HepG2 (cell line): ENCODE results near the gene SIRT7. TPM values are rescaled to one million over a fixed set of nuclear protein-coding genes. Genes with fewer than 3 reads are reported as not detected.

Experiments
- ATAC-seq: fragments of 200-7000 bp; cut with Tn5 transposase; 3 replicates; pipeline ENCODE4 v1.9.1; 2020; ENCODE audit warnings: mild to moderate bottlenecking, moderate library complexity
- BruUV-seq: library from RNA; stranded (reverse); fragments of 400-500 nt; replicated peaks from 2 replicates; lab custom pipeline; 2021; lab: Mats Ljungman, UMichigan
- CTCF ChIA-PET: fragments of 300-600 bp; formaldehyde crosslinking; extraction: SDS; loops from one replicate; lab custom pipeline; 2021; ENCODE audit warnings: low total read pairs, inconsistent platforms, low intra/inter-chr PET ratio; lab: Yijun Ruan, JAX
- POLR2A ChIA-PET: fragments of 350-600 bp; sonication (Branson Sonifier 250); formaldehyde crosslinking; loops from one replicate; lab custom pipeline; 2020; ENCODE audit warnings: antibody characterized with exemption, inconsistent platforms; lab: Yijun Ruan, JAX
- DNase-seq: peaks from one replicate; pipeline ENCODE4 v3.0.0-alpha.2; 2015; ENCODE audit warnings: low spot score
- FAIRE-seq: peaks from 3 replicates; lab custom pipeline; 2011; peaks lifted over from hg19 to GRCh38; lab: Jason Lieb, UNC
- H2AFZ ChIP-seq: one replicate; pipeline ENCODE4 v1.6.1; 2011; ENCODE audit warnings: low read length, inconsistent platforms
- H3K27ac ChIP-seq: fragments of 300-600 bp; 3 replicates; pipeline ENCODE4 v1.8.0; 2011; ENCODE audit warnings: mixed run types, mild to moderate bottlenecking, mixed read lengths, low read length, inconsistent platforms; ENCODE audit not compliant: insufficient read depth; ENCODE audit errors: extremely low read length
- H3K27me3 ChIP-seq, 2 experiments: fragments of 200-600 bp in 1 of 2; 2 replicates in 1 of 2; 3 replicates in 1 of 2; pipeline versions ENCODE4 v1.6.0 to v1.8.0; 2011; ENCODE audit warnings: low read length in 2 of 2, mild to moderate bottlenecking in 2 of 2, moderate library complexity in 2 of 2, inconsistent platforms in 1 of 2; ENCODE audit not compliant: insufficient read depth in 2 of 2, control insufficient read depth in 1 of 2
- H3K36me3 ChIP-seq, 2 experiments: fragments of 200-600 bp in 1 of 2; replicated peaks in 1 of 2; 2 replicates in 1 of 2; 3 replicates in 1 of 2; pipeline versions ENCODE4 v1.5.1 to v1.8.0; 2011; ENCODE audit warnings: low read length in 2 of 2, inconsistent platforms in 1 of 2; ENCODE audit not compliant: insufficient read depth in 2 of 2, control insufficient read depth in 1 of 2
- H3K4me1 ChIP-seq: 2 replicates; pipeline ENCODE4 v1.5.1; 2012; ENCODE audit warnings: low read length, inconsistent platforms; ENCODE audit not compliant: insufficient read depth
- H3K4me2 ChIP-seq: 2 replicates; pipeline ENCODE4 v1.6.0; 2011; ENCODE audit warnings: low read depth, low read length, inconsistent platforms
- H3K4me3 ChIP-seq, 3 experiments: fragments of 200-600 bp in 1 of 3; sonication (generic), shearing (Covaris generic) in 1 of 3; replicated peaks in 1 of 3; 2 replicates each; pipeline ENCODE4 v1.5.1; 2011 to 2016; ENCODE audit warnings: low read length in 3 of 3, inconsistent platforms in 2 of 3, low read depth in 2 of 3, mild to moderate bottlenecking in 2 of 3, control low read depth in 1 of 3, mixed read lengths in 1 of 3; ENCODE audit not compliant: insufficient read depth in 1 of 3
- H3K79me2 ChIP-seq: one replicate; pipeline ENCODE4 v1.6.1; 2011; ENCODE audit warnings: low read length, inconsistent platforms; ENCODE audit not compliant: insufficient read depth
- H3K9ac ChIP-seq: 2 replicates; pipeline ENCODE4 v1.6.0; 2011; ENCODE audit warnings: mild to moderate bottlenecking, low read depth, low read length, inconsistent platforms; ENCODE audit not compliant: insufficient read depth
- H3K9me3 ChIP-seq: 2 replicates; pipeline ENCODE4 v1.5.1; 2012; ENCODE audit warnings: mild to moderate bottlenecking, low read length
- H4K20me1 ChIP-seq: 2 replicates; pipeline ENCODE4 v1.6.0; 2011; ENCODE audit warnings: inconsistent platforms, mild to moderate bottlenecking, low read length, moderate library complexity; ENCODE audit not compliant: insufficient read depth
- FOXA1 ChIP-seq, 2 experiments: fragments of 450-650 bp in 1 of 2; sonication (generic) in 1 of 2; formaldehyde crosslinking in 1 of 2; IDR thresholded peaks; 2 replicates each; pipeline versions ENCODE4 v1.4.0 to v1.6.1; 2016 to 2020; ENCODE audit warnings: missing genetic modification reagents in 1 of 2
- MTERF4 ChIP-seq: sonication (generic); formaldehyde crosslinking; IDR thresholded peaks from 2 replicates; pipeline ENCODE4 v1.8.0; 2023; ENCODE audit warnings: mild to moderate bottlenecking, missing genetic modification reagents
- RFXAP ChIP-seq: sonication (generic); formaldehyde crosslinking; IDR thresholded peaks from 2 replicates; pipeline ENCODE4 v1.4.0; 2020; ENCODE audit warnings: missing genetic modification reagents, borderline replicate concordance
- SMYD3 ChIP-seq: sonication (generic); formaldehyde crosslinking; IDR thresholded peaks from 2 replicates; pipeline ENCODE4 v1.8.1; 2023; ENCODE audit warnings: mild to moderate bottlenecking, missing genetic modification reagents
- SNAPC4 ChIP-seq: sonication (generic); formaldehyde crosslinking; IDR thresholded peaks from 2 replicates; pipeline ENCODE4 v1.4.0; 2020; ENCODE audit warnings: mild to moderate bottlenecking, missing genetic modification reagents
- STAG1 ChIP-seq: sonication (generic); formaldehyde crosslinking; IDR thresholded peaks from 2 replicates; pipeline ENCODE4 v1.4.0; 2020; ENCODE audit warnings: missing genetic modification reagents
- TP53 ChIP-seq: sonication (generic); formaldehyde crosslinking; conservative IDR thresholded peaks from 2 replicates; pipeline ENCODE4 v1.4.0; 2020; ENCODE audit warnings: missing genetic modification reagents
- ZNF580 ChIP-seq: IDR thresholded peaks from 2 replicates; pipeline ENCODE4 v1.6.1; 2016; ENCODE audit warnings: low read depth, borderline replicate concordance
- ZNF607 ChIP-seq: sonication (generic); formaldehyde crosslinking; IDR thresholded peaks from 2 replicates; pipeline ENCODE4 v1.5.1; 2020; ENCODE audit warnings: missing genetic modification reagents, mild to moderate bottlenecking, borderline replicate concordance
- ZNF782 ChIP-seq: sonication (generic); formaldehyde crosslinking; IDR thresholded peaks from 2 replicates; pipeline ENCODE4 v1.4.0; 2020; ENCODE audit warnings: missing genetic modification reagents, mild to moderate bottlenecking, borderline replicate concordance
- WGBS: methylation state at CpG from one replicate; pipeline ENCODE4 v1.1.6; 2017; ENCODE audit warnings: low lambda C conversion rate; 5-methylcytosine and 5-hydroxymethylcytosine counted together
- in situ Hi-C: cut with HindIII; loops from 2 replicates; pipeline ENCODE4 v1.10.0; 2017; ENCODE audit warnings: low pct_unique_long_range_greater_than_20kb; ENCODE audit not compliant: extremely low pct_ligation_motif_present
- intact Hi-C: fragments of 100-400 bp; cut with micrococcal nuclease; formaldehyde crosslinking; loops from one replicate; pipeline ENCODE4 v1.10.0; 2022; ENCODE audit not compliant: unreplicated experiment
- polyA plus RNA-seq, 8 experiments: library from polyadenylated mRNA; depleted of rRNA in 3 of 8; stranded (reverse) in 7 of 8; unstranded in 1 of 8; fragments of >200 nt; fragmentation: Illumina TruSeq in 4 of 8; extraction: Trizol in 4 of 8; gene quantifications; 2 replicates each; pipeline versions ENCODE4 v1.2.1 to v1.2.3, GENCODE V29; 2011 to 2016; ENCODE audit warnings: low read depth in 4 of 8, missing spikeins in 1 of 8, mixed read lengths in 1 of 8; ENCODE audit not compliant: insufficient read depth in 1 of 8
- total RNA-seq, 5 experiments: library from RNA; depleted of rRNA; stranded (reverse); fragments of >200 nt; fragmentation: Illumina TruSeq; extraction: Trizol; gene quantifications; 2 replicates each; pipeline ENCODE4 v1.2.3, GENCODE V29; 2016; ENCODE audit warnings: low read depth in 1 of 5

Gene SIRT7
- total and polyA plus RNA-seq, 2 of the 13 experiments (the other 11 are each of a cell fraction or from before 2014, with no cell fraction given) = 8.3 to 24.8 TPM

- no peak for TF ChIP-seq SNAPC4 (CRISPR knock-in tag)
- no peak for TF ChIP-seq TP53 (CRISPR knock-in tag)
- no peak for TF ChIP-seq SMYD3 (CRISPR knock-in tag)
- TF ChIP-seq MTERF4 (CRISPR knock-in tag) = no peak
Observed at GRCh38 chr17:81890447-81891302, 27.3 kb downstream of the SIRT7 start (continued).

GRCh38 chr17:81889602-81890001, 28.4 kb downstream of the SIRT7 start:
- no peak for ATAC-seq
- TF ChIP-seq ZNF580 (CRISPR knock-in tag) (no peak), STAG1 (CRISPR knock-in tag) (no peak), ZNF607 (0 out of 2 replicates have a peak, but pooled peaks have one; percentile 39), FOXA1 (IDR thresholded peaks at IDR 0.05) (no peak), FOXA1 (CRISPR knock-in tag; IDR thresholded peaks at IDR 0.05) (no peak), RFXAP (CRISPR knock-in tag) (no peak), ZNF782 (CRISPR knock-in tag) (no peak)
- peaks cover 36% of the 10 kb centered on the region for H3K4me1 ChIP-seq
- FAIRE-seq = no peak
- ChIA-PET POLR2A (no interaction called here), CTCF (no interaction called here)
- H4K20me1 ChIP-seq = no peaks in the 10 kb centered on the region
- H3K79me2 ChIP-seq = peaks cover 52% of the 10 kb centered on the region
- WGBS = 95% methylated on average over 9 of the region's 9 CpGs
- in situ Hi-C loops = no loop called here
- intact Hi-C loops = no loop called here
- H3K9me3 ChIP-seq = no peaks in the 10 kb centered on the region
- H3K4me2 ChIP-seq = peak overlapping the region; percentile 98
- no peak overlapping the region for H2AFZ ChIP-seq
- H3K9ac ChIP-seq = peak overlapping the region; percentile 99; the same call in 1 of the 2 replicates
- no TSS peak for BruUV-seq
- peaks cover 0 to 6% of the 10 kb centered on the region in 2 experiments; a peak in 2 of 5 replicates for H3K27me3 ChIP-seq
- H3K36me3 ChIP-seq = peaks cover 42 to 58% of the 10 kb centered on the region in 2 experiments
- DNase-seq = no peak
- peak overlapping the region; percentile 94 to 98 (median 94); a peak in 5 of 6 replicates for H3K4me3 ChIP-seq
- H3K27ac ChIP-seq = peak overlapping the region; percentile 76
